Ovary (tissue), 9 donors: Measurements from ENCODE around the gene CFAP210. TPM values are rescaled to one million over a fixed set of nuclear protein-coding genes. Genes with fewer than 3 reads are reported as not detected.

ENCODE experiments used
- DNase-seq, 5 donors: peaks; one replicate each; pipeline ENCODE4 v3.0.0-alpha.2; 2019 to 2020
- H3K27ac ChIP-seq, 2 donors: fragments of 200-600 bp; one replicate each; pipeline versions ENCODE4 v1.5.1 to v1.8.0; 2019 to 2022
- H3K27me3 ChIP-seq: fragments of 200-600 bp; one replicate; pipeline ENCODE4 v1.8.0; 2022
- H3K36me3 ChIP-seq: fragments of 200-600 bp; sonication (generic); one replicate; pipeline ENCODE4 v1.5.1; 2019
- H3K4me1 ChIP-seq: one replicate; pipeline ENCODE4 v1.8.1; 2013; ENCODE audit warnings: mild to moderate bottlenecking, moderate library complexity; ENCODE audit not compliant: insufficient read depth
- H3K4me3 ChIP-seq: fragments of 200-600 bp; sonication (generic); one replicate; pipeline ENCODE4 v1.5.1; 2017
- H3K9me3 ChIP-seq, 2 donors: fragments of 200-600 bp in 1 of 2; sonication (generic) in 1 of 2; one replicate each; pipeline versions ENCODE4 v1.5.1 to v1.8.1; 2013 to 2019; ENCODE audit warnings: mild to moderate bottlenecking in 1 of 2, moderate library complexity in 1 of 2
- CTCF ChIP-seq, 3 donors: fragments of 450-650 bp in 2 of 3; fragments of 200-600 bp in 1 of 3; IDR thresholded peaks; one replicate each; pipeline versions ENCODE4 v1.5.1 to v1.8.0; 2016 to 2022; ENCODE audit warnings: antibody characterized with exemption in 3 of 3, mild to moderate bottlenecking in 1 of 3
- EP300 ChIP-seq: sonication (generic); formaldehyde crosslinking; IDR thresholded peaks from one replicate; pipeline ENCODE4 v1.6.1; 2017; ENCODE audit warnings: antibody characterized with exemption
- POLR2A ChIP-seq: fragments of 450-650 bp; IDR thresholded peaks from one replicate; pipeline ENCODE4 v1.6.1; 2017; ENCODE audit warnings: antibody characterized with exemption, mild to moderate bottlenecking, moderate library complexity
- WGBS, 3 donors: extraction: QIAGEN DNeasy Blood & Tissue Kit in 1 of 3; methylation state at CpG; one replicate each; pipeline versions ENCODE4 v1.1.5 to v1.1.7; 2013 to 2017; 5-methylcytosine and 5-hydroxymethylcytosine counted together
- intact Hi-C, 4 donors: fragments of 100-400 bp; cut with DNase I; formaldehyde crosslinking; loops; one replicate each; pipeline versions ENCODE4 v1.11.0 to v1.15.1; 2022 to 2023
- polyA plus RNA-seq, 2 donors: library from polyadenylated mRNA; stranded (reverse); fragments of 200-250 nt in 1 of 2; fragments of 350-450 nt in 1 of 2; fragmentation: Illumina TruSeq in 1 of 2; extraction: RNeasy Lipid Tissue Mini Kit (QIAGEN cat#74804) in 1 of 2; gene quantifications; one replicate each; pipeline ENCODE4 v1.2.3, GENCODE V29; 2013 to 2014
- total RNA-seq, 7 donors: library from RNA; depleted of rRNA in 2 of 7; stranded (reverse); fragments of >200 nt in 2 of 7; fragmentation: NEBNext Ultra II Directional in 3 of 7; extraction: Animal tissue kit (Norgen Biotek cat#: 25700) in 3 of 7; gene quantifications; one replicate each; pipeline versions ENCODE4 v1.1.0 to v1.2.4, GENCODE V29; 2016 to 2023
- donor health status: DM: no; HTN: no; CAD: no; lungs with moderate emphysema.
- donor health status: DM: no; HTN: no; CAD: no.
- donor health status: Bipolar disorder and iron deficiency.
- donor health status: DM: yes; HTN: yes; CAD: no.
- donor health status: DM: no; HTN: no; CAD: no.
- donor health status: DM: yes; HTN: yes; CAD: no.

CFAP210 gene
- total and polyA plus RNA-seq, 9 donors, result 0.07 to 2.8 (median 0.75) TPM; not detected in 1

- H3K4me3 ChIP-seq, result no peak overlapping the region
- H3K36me3 ChIP-seq, result no peaks in the 10 kb centered on the region
- H3K27me3 ChIP-seq, result no peaks in the 10 kb centered on the region
- no peak for DNase-seq
- no peaks in the 10 kb centered on the region for H3K4me1 ChIP-seq
- WGBS, 3 donors, result 95 to 99% (median 97%) methylated on average over 4 of the region's 4 CpGs
- H3K27ac ChIP-seq, result no peak overlapping the region
- intact Hi-C loops, result no loop called here
- H3K9me3 ChIP-seq, result no peaks in the 10 kb centered on the region
- TF ChIP-seq POLR2A (no peak), CTCF (IDR thresholded peaks at IDR 0.05) (no peak), EP300 (no peak)
Observed at GRCh38 chr2:169670937-169671336, 23.3 kb downstream of the CFAP210 start.

DNA sequence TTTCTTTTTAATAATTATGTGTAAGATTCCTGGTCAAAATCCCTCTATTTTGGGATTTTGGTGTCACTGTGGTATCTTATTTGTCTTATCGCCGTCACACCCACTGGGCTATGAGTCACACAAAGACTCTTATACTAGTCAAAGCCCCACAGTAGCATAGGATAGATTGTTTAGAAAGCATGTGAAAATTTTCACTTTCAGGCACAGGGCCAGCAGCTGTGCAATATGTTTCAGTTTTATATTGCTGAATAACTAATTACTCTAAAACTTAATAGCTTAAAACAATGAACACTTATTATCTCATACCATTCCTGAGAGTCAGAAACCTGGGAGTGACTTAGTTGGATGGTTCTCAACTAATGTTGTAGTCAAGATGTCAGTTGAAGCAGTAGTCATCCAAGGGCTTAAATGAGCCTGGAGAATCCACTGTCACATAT, 24.0 kb downstream of the CFAP210 start:
- Histone ChIP-seq H3K9me3 (no peaks in the 10 kb centered on the region), H3K27me3 (no peaks in the 10 kb centered on the region), H3K36me3 (no peaks in the 10 kb centered on the region), H3K27ac (no peak overlapping the region), H3K4me1 (no peaks in the 10 kb centered on the region), H3K4me3 (no peak overlapping the region)
- DNase-seq, result no peak
- intact Hi-C loops, result no loop called here
- 61 to 71% (median 68%) methylated on average over 2 of the region's 2 CpGs for WGBS, 3 donors
- TF ChIP-seq CTCF (IDR thresholded peaks at IDR 0.05) (no peak), POLR2A (no peak), EP300 (no peak)

DNA sequence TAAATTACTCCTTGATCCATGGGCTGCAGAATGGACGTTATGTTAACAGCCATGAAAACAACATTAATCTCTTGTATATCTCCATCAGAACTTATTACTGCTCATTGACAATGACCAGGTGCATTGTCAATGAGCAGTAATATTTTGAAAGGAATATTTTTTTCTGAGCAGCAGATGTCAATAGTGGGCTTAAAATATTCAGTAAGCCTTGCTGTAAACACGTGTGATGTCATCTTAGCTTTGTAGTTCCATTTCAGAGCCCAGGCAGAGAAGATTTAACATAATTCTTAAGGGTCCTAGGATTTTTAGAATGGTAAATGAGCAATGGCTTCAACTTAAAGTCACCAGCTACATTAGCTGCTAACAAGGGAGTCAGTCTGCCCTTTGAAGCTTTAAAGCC, 26.6 kb downstream of the CFAP210 start:
- no peaks in the 10 kb centered on the region for H3K9me3 ChIP-seq
- TF ChIP-seq CTCF (IDR thresholded peaks at IDR 0.05) (no peak), POLR2A (no peak), EP300 (no peak)
- no peaks in the 10 kb centered on the region for H3K27me3 ChIP-seq
- 33 to 34% (median 34%) methylated on average over 2 of the region's 2 CpGs for WGBS, 3 donors
- no peak overlapping the region for H3K4me3 ChIP-seq
- no peak overlapping the region for H3K27ac ChIP-seq
- intact Hi-C loops, result no loop called here
- no peaks in the 10 kb centered on the region for H3K4me1 ChIP-seq
- DNase-seq, result no peak
- no peaks in the 10 kb centered on the region for H3K36me3 ChIP-seq

GRCh38 chr2:169664978-169665930, 29.0 kb downstream of the CFAP210 start:
- no peak overlapping the region for H3K4me3 ChIP-seq
- no peaks in the 10 kb centered on the region for H3K9me3 ChIP-seq
- no peak overlapping the region for H3K27ac ChIP-seq
- no peaks in the 10 kb centered on the region for H3K36me3 ChIP-seq
- no peak for DNase-seq
- 55 to 70% (median 58%) methylated on average over 1 of the region's 1 CpG for WGBS, 3 donors
- H3K27me3 ChIP-seq, result no peaks in the 10 kb centered on the region
- intact Hi-C loops, result no loop called here
- H3K4me1 ChIP-seq, result no peaks in the 10 kb centered on the region
- TF ChIP-seq POLR2A (no peak), CTCF (IDR thresholded peaks at IDR 0.05) (no peak), EP300 (no peak)
